Natural killer cell treated with Interleukin-12 subunit alpha and Interleukin-12 subunit beta and Interleukin-15 and Interleukin-18, amount 100 ng/mL, for 72 hours (primary cell): ENCODE data around the gene SLC44A5. TPM values are rescaled to one million over a fixed set of nuclear protein-coding genes. Genes with fewer than 3 reads are reported as not detected.
A peak's percentile ranks its signal among the peaks of the same experiment; 100 is the strongest.
"Not testable (repeated sequence)": the region's sequence is repeated elsewhere in the genome, so short reads cannot be mapped to it uniquely, and the experiment has no call there.

ENCODE experiments used
- ATAC-seq, 2 donors: fragments of 150-1000 bp; cut with Tn5 transposase in 1 of 2; sonication (Bioruptor Pico), chemical (Tn5 transposase) in 1 of 2; 2 replicates each; pipeline ENCODE4 v1.10.0; 2021
- DNase-seq: peaks from one replicate; pipeline ENCODE4 v3.0.0; 2022; ENCODE audit warnings: low spot score
- H3K27ac Mint-ChIP-seq, 2 donors: 1 replicate in 1 of 2; 2 replicates in 1 of 2; pipeline ENCODE4 v1.8.0; 2022; ENCODE audit warnings: mixed read lengths in 2 of 2, mild to moderate bottlenecking in 1 of 2, moderate library complexity in 1 of 2
- H3K27me3 Mint-ChIP-seq, 2 donors: 1 replicate in 1 of 2; 2 replicates in 1 of 2; pipeline ENCODE4 v1.8.0; 2022; ENCODE audit warnings: mixed read lengths in 2 of 2
- H3K36me3 Mint-ChIP-seq: one replicate; pipeline ENCODE4 v1.8.0; 2022; ENCODE audit warnings: mixed read lengths
- H3K4me1 Mint-ChIP-seq, 2 donors: 1 replicate in 1 of 2; 2 replicates in 1 of 2; pipeline ENCODE4 v1.8.0; 2022; ENCODE audit warnings: low read depth in 2 of 2, mixed read lengths in 2 of 2, mild to moderate bottlenecking in 1 of 2
- H3K4me3 Mint-ChIP-seq: one replicate; pipeline ENCODE4 v1.8.0; 2022; ENCODE audit warnings: mixed read lengths
- H3K9me3 Mint-ChIP-seq: 2 replicates; pipeline ENCODE4 v1.8.0; 2022; ENCODE audit warnings: mixed read lengths
- total RNA-seq, 2 donors: library from RNA; stranded (reverse); gene quantifications; one replicate each; pipeline ENCODE4 v1.2.3, GENCODE V29; 2022

The SLC44A5 gene
- under 1 TPM in 1 of 2 donors, not detected in 1; 0.14 TPM for total RNA-seq

GRCh38 chr1:75611014-75611413, at the start of gene SLC44A5:
SLC44A5 (minus strand) TSS chr1:75611114; CDS start chr1:75541447, 69,667 bp downstream.
- no peak within 1 kb of the TSS for H3K4me3 Mint-ChIP-seq
- peaks cover 5 to 10% of the 10 kb centered on the region in 2 donors for H3K4me1 Mint-ChIP-seq
- H3K27me3 Mint-ChIP-seq = peaks cover 20 to 49% of the 10 kb centered on the region in 2 donors
- H3K27ac Mint-ChIP-seq = no peak within 1 kb of the TSS
- no peaks in the 10 kb centered on the region for H3K36me3 Mint-ChIP-seq
- DNase-seq (no peak), ATAC-seq (no peak)
- H3K9me3 Mint-ChIP-seq = peaks cover 4% of the 10 kb centered on the region

GRCh38 chr1:75655931-75656330, 45.0 kb upstream of the SLC44A5 start:
- ATAC-seq = no peak
- Mint-ChIP-seq H3K4me3 (no peak overlapping the region), H3K4me1 (no peaks in the 10 kb centered on the region), H3K36me3 (peaks cover 9% of the 10 kb centered on the region), H3K27ac (no peak overlapping the region), H3K9me3 (peaks cover 7% of the 10 kb centered on the region), H3K27me3 (peaks cover 3 to 23% of the 10 kb centered on the region in 2 donors)
- DNase-seq = no peak

DNA sequence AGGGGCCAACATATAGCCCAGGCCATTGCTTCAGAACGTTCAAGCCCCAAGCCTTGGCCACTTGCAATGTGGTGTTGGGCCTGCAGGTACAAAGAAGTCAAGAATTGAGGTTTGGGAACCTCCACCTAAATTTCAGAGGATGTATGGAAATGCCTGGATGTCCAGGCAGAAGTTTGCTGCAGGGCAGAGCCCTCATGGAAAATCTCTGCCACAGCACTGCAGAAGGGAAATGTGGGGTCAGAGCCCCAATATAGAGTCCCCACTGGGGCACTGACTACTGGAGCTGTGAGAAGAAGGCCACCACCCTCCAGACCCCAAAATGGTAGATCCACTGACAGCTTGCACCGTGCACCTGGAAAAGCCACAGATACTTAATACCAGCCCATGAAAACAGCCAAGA, 36.3 kb upstream of the SLC44A5 start:
- H3K27ac Mint-ChIP-seq, H3K4me1 Mint-ChIP-seq, DNase-seq, H3K9me3 Mint-ChIP-seq, ATAC-seq, H3K36me3 Mint-ChIP-seq, H3K27me3 Mint-ChIP-seq, H3K4me3 Mint-ChIP-seq: not testable (repeated sequence)

DNA sequence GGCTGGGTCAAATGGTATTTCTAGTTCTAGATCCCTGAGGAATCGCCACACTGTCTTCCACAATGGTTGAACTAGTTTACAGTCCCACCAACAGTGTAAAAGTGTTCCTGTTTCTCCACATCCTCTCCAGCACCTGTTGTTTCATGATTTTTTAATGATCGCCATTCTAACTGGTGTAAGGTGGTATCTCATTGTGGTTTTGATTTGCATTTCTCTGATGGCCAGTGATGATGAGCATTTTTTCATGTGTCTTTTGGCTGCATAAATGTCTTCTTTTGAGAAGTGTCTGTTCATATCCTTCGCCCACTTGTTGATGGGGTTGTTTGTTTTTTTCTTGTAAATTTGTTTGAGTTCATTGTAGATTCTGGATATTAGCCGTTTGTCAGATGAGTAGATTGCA, 34.2 kb upstream of the SLC44A5 start:
- not testable (repeated sequence) for H3K4me3 Mint-ChIP-seq, DNase-seq, H3K27me3 Mint-ChIP-seq, H3K9me3 Mint-ChIP-seq, H3K27ac Mint-ChIP-seq, H3K36me3 Mint-ChIP-seq, H3K4me1 Mint-ChIP-seq, ATAC-seq

GRCh38 chr1:75643460-75643859, 32.5 kb upstream of the SLC44A5 start:
- H3K4me3 Mint-ChIP-seq = no peak overlapping the region
- ATAC-seq = no peak
- H3K27me3 Mint-ChIP-seq = peaks cover 0 to 2% of the 10 kb centered on the region in 2 donors
- no peak for DNase-seq
- H3K9me3 Mint-ChIP-seq = no peaks in the 10 kb centered on the region
- no peaks in the 10 kb centered on the region for H3K4me1 Mint-ChIP-seq
- no peaks in the 10 kb centered on the region for H3K36me3 Mint-ChIP-seq
- no peak overlapping the region for H3K27ac Mint-ChIP-seq

GRCh38 chr1:75641325-75641724, 30.4 kb upstream of the SLC44A5 start:
- H3K4me3 Mint-ChIP-seq = no peak overlapping the region
- ATAC-seq = no peak
- no peaks in the 10 kb centered on the region for H3K4me1 Mint-ChIP-seq
- H3K9me3 Mint-ChIP-seq = no peaks in the 10 kb centered on the region
- DNase-seq = no peak
- peaks cover 4 to 7% of the 10 kb centered on the region in 2 donors for H3K27me3 Mint-ChIP-seq
- no peaks in the 10 kb centered on the region for H3K36me3 Mint-ChIP-seq
- H3K27ac Mint-ChIP-seq = no peak overlapping the region

DNA sequence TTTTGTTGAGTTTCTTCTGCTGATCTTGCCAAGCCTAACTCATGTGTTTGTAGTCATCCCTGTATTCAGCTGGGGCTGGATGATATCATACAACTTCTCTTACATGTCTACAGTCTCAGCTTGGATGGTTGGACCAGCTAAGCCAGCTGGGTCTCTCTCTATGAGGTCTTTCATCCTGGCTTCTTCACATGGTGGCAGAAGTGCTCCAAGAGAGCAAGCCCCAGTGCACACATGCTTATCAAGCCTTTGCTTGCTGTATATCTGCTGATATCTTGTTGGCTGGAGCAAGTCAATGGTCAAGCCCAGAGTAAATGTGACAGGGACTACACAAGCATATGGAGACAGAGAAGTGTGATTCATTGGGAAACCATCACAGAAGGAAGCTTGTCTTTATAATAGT, 29.2 kb upstream of the SLC44A5 start:
- no peaks in the 10 kb centered on the region for H3K36me3 Mint-ChIP-seq

GRCh38 chr1:75632350-75632949, 21.5 kb upstream of the SLC44A5 start:
- ATAC-seq (no peak), DNase-seq (no peak)
- Mint-ChIP-seq H3K36me3 (no peaks in the 10 kb centered on the region), H3K4me3 (no peak overlapping the region), H3K9me3 (no peaks in the 10 kb centered on the region), H3K27me3 (peaks cover 12 to 28% of the 10 kb centered on the region in 2 donors), H3K27ac (no peak overlapping the region), H3K4me1 (no peaks in the 10 kb centered on the region)

More for the DNA sequence above, 29.2 kb upstream of the SLC44A5 start:
- Mint-ChIP-seq H3K4me1 (no peaks in the 10 kb centered on the region), H3K4me3 (no peak overlapping the region), H3K9me3 (no peaks in the 10 kb centered on the region), H3K27ac (no peak overlapping the region), H3K27me3 (peaks cover 4 to 7% of the 10 kb centered on the region in 2 donors)
- DNase-seq (no peak), ATAC-seq (no peak)

GRCh38 chr1:75630998-75631397, 20.1 kb upstream of the SLC44A5 start:
- H3K4me3 Mint-ChIP-seq = no peak overlapping the region

GRCh38 chr1:75630004-75630594, 19.2 kb upstream of the SLC44A5 start:
- Mint-ChIP-seq H3K36me3 (no peaks in the 10 kb centered on the region), H3K4me3 (no peak overlapping the region), H3K9me3 (no peaks in the 10 kb centered on the region), H3K27me3 (peaks cover 13 to 36% of the 10 kb centered on the region in 2 donors), H3K4me1 (no peaks in the 10 kb centered on the region), H3K27ac (no peak overlapping the region)
- DNase-seq (no peak), ATAC-seq (no peak)

More at GRCh38 chr1:75630998-75631397, 20.1 kb upstream of the SLC44A5 start:
- Mint-ChIP-seq H3K27ac (no peak overlapping the region), H3K27me3 (peaks cover 13 to 33% of the 10 kb centered on the region in 2 donors), H3K36me3 (no peaks in the 10 kb centered on the region), H3K9me3 (no peaks in the 10 kb centered on the region), H3K4me1 (no peaks in the 10 kb centered on the region)
- DNase-seq = no peak
- no peak for ATAC-seq

DNA sequence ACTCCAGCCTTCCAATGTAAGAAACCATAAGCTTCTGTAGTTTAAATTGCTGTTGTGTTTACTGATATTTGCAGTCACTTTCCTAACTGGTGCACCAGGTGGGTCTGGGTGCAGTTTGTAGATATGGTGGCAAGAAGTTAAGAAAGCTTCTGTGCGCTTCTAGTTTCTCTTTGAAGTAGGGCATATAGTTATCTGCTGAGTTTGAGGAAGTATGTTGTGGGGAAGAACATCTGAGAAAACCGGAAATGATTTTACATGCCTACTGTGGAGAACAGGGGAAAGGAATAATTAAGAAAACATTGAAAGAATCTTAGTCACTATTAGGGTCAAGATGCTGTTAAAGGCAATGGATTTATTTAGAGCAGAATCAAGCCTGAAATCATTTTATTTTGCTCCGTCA, 14.9 kb upstream of the SLC44A5 start:
- Mint-ChIP-seq H3K4me1 (no peaks in the 10 kb centered on the region), H3K9me3 (no peaks in the 10 kb centered on the region), H3K4me3 (no peak overlapping the region), H3K36me3 (no peaks in the 10 kb centered on the region), H3K27me3 (peaks cover 16 to 36% of the 10 kb centered on the region in 2 donors), H3K27ac (no peak overlapping the region)
- DNase-seq = no peak
- ATAC-seq = no peak

DNA sequence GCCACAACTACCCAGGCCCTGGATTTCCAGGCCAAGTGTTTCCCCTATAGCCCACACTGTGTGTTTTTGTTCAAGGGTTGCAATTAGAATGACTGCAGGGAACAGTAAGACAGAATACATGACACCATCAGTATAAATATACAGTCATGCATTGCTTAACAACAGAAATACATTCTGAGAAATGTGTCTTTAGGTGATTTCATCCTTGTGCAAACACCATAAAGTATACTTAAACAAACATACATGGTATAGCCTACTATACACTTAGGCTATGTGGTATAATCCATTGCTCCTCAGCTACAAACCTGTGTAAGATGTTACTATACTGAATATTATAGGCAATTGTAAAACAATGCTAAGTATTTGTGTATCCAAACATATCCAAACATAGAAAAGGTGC, 7.5 kb upstream of the SLC44A5 start:
- ATAC-seq (no peak), DNase-seq (no peak)
- Mint-ChIP-seq H3K36me3 (peaks cover 4% of the 10 kb centered on the region), H3K4me1 (peaks cover 10% of the 10 kb centered on the region in 2 donors), H3K9me3 (no peaks in the 10 kb centered on the region), H3K4me3 (no peak overlapping the region), H3K27ac (no peak overlapping the region), H3K27me3 (peaks cover 43 to 51% of the 10 kb centered on the region in 2 donors)

GRCh38 chr1:75616436-75617433, 5.8 kb upstream of the SLC44A5 start:
- Mint-ChIP-seq H3K36me3 (peaks cover 4% of the 10 kb centered on the region), H3K9me3 (no peaks in the 10 kb centered on the region), H3K27ac (no peak overlapping the region), H3K27me3 (peaks cover 47 to 64% of the 10 kb centered on the region in 2 donors), H3K4me1 (peaks cover 10% of the 10 kb centered on the region in 2 donors), H3K4me3 (peak overlapping the region; percentile 10)
- no peak for DNase-seq
- peak in 1 of 2 donors; percentile 24 for ATAC-seq
